Measurements from ENCODE around the gene ARL3. TPM values are rescaled to one million over a fixed set of nuclear protein-coding genes. Genes with fewer than 3 reads are reported as not detected.
A peak's percentile ranks its signal among the peaks of the same experiment; 100 is the strongest.

Gene ARL3
- total RNA-seq, 2 donors from 2014 or later = 1.8 to 4.0 TPM

GRCh38 chr10:102639537-102639936 is 74.7 kb downstream of the ARL3 start:
- TF ChIP-seq POLR2A (IDR thresholded peaks at IDR 0.05) (no peak), CTCF (IDR thresholded peaks at IDR 0.05) (no peak)
- no peaks in the 10 kb centered on the region for H3K9me3 ChIP-seq
- no peak overlapping the region for H3K4me3 ChIP-seq
- no peaks in the 10 kb centered on the region for H3K36me3 ChIP-seq (replicated peaks in 1 of 2; ENCODE audit: insufficient read depth in 1 of 2, low read depth in 2 of 2)
- ATAC-seq = no peak
- no peaks in the 10 kb centered on the region for H3K4me1 ChIP-seq
- no peaks in the 10 kb centered on the region for H3K27me3 ChIP-seq
- H3K27ac ChIP-seq = no peak overlapping the region
- WGBS, 2 donors = 12 to 13% methylated on average over 2 of the region's 2 CpGs
- DNase-seq = no peak
- intact Hi-C loops (cut with DNase I) = no loop called here

GRCh38 chr10:102635377-102635776 is 78.8 kb downstream of the ARL3 start:
- intact Hi-C loops (cut with DNase I) = no loop called here
- no peak overlapping the region for H3K27ac ChIP-seq
- TF ChIP-seq POLR2A (IDR thresholded peaks at IDR 0.05) (no peak), CTCF (IDR thresholded peaks at IDR 0.05) (no peak)
- 44 to 72% methylated on average over 4 of the region's 4 CpGs for WGBS, 2 donors
- no peaks in the 10 kb centered on the region for H3K36me3 ChIP-seq (replicated peaks in 1 of 2; ENCODE audit: insufficient read depth in 1 of 2, low read depth in 2 of 2)
- no peak for ATAC-seq
- H3K4me1 ChIP-seq = peaks cover 17% of the 10 kb centered on the region
- H3K4me3 ChIP-seq = no peak overlapping the region
- H3K9me3 ChIP-seq = no peaks in the 10 kb centered on the region
- no peaks in the 10 kb centered on the region for H3K27me3 ChIP-seq
- no peak for DNase-seq

- no peaks in the 10 kb centered on the region for H3K36me3 ChIP-seq (replicated peaks in 1 of 2; ENCODE audit: insufficient read depth in 1 of 2, low read depth in 2 of 2)
- no peaks in the 10 kb centered on the region for H3K27me3 ChIP-seq
- DNase-seq (no peak), ATAC-seq (no peak)
- H3K4me1 ChIP-seq = peaks cover 17% of the 10 kb centered on the region
- 57% methylated on average over 4 of the region's 4 CpGs; no CpG with 5 or more reads in 1 of the 2 donors for WGBS, 2 donors
- intact Hi-C loops (cut with DNase I) = no loop called here
- TF ChIP-seq CTCF (IDR thresholded peaks at IDR 0.05) = no peak
- TF ChIP-seq POLR2A (IDR thresholded peaks at IDR 0.05) = no peak
- H3K9me3 ChIP-seq = no peaks in the 10 kb centered on the region
- no peak overlapping the region for H3K27ac ChIP-seq
- no peak overlapping the region for H3K4me3 ChIP-seq
Observed at GRCh38 chr10:102634686-102635085, 79.5 kb downstream of the ARL3 start.

GRCh38 chr10:102633848-102634247 is 80.3 kb downstream of the ARL3 start:
- intact Hi-C loops (cut with DNase I) = no loop called here
- H3K27ac ChIP-seq = peak overlapping the region in 2 of 4 donors; percentile 29 to 49

More at GRCh38 chr10:102633848-102634247, 80.3 kb downstream of the ARL3 start:
- Histone ChIP-seq H3K4me1 (peaks cover 18% of the 10 kb centered on the region), H3K36me3 (replicated peaks in 1 of 2; ENCODE audit: insufficient read depth in 1 of 2, low read depth in 2 of 2) (no peaks in the 10 kb centered on the region), H3K9me3 (no peaks in the 10 kb centered on the region), H3K4me3 (no peak overlapping the region), H3K27me3 (no peaks in the 10 kb centered on the region)
- no peak for ATAC-seq
- TF ChIP-seq POLR2A (IDR thresholded peaks at IDR 0.05) (no peak), CTCF (IDR thresholded peaks at IDR 0.05) (no peak)
- DNase-seq = no peak
- 84 to 90% methylated on average over 1 to 5 of the region's 5 CpGs for WGBS, 2 donors

Measured in body of pancreas (tissue), 4 donors.